Renal cortical epithelial cell (primary cell): ENCODE results near the gene KANTR. TPM values are rescaled to one million over a fixed set of nuclear protein-coding genes. Genes with fewer than 3 reads are reported as not detected.
"Not testable (repeated sequence)": the region's sequence is repeated elsewhere in the genome, so short reads cannot be mapped to it uniquely, and the experiment has no call there.

Experiments
- DNase-seq: peaks from one replicate; pipeline ENCODE4 v3.0.0-alpha.2; 2011; ENCODE audit warnings: low read depth
- total RNA-seq: library from RNA; depleted of rRNA; stranded (reverse); fragments of >200 nt; gene quantifications from 2 replicates; pipeline ENCODE4 v1.2.3, GENCODE V29; 2014

KANTR gene
- total RNA-seq, 1 donor from 2014 or later, result 9.2 TPM

DNA sequence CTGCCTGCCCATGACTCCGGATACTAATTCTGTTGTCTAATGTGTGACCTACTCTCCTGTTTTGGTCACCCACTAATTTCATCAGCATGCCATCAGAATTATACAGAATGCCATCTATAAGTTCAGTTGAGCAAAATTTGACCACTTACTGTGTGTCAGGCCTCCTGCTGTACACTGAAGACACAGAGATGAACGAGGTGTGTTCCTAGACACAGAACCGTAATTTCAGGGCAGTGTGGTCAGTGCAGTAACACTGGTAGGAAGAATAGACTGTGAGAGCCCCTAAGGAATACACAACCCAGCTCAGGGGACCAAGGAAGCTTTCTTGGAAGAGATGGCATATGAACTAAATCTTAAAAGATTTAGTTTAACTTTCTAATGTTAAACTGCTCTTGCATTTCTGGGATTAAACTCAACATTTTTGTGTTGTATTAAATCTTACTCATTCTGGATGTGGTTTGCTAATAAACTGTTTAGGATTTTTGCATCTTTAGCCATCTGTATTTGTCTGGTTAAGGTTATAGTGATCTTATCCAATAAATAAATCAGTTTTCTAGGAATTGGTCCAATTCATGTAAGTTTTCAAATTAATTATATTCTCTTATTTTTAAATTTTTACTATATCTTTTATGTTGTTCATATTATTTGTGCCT is 34.3 kb downstream of the KANTR start:
- DNase-seq, result no peak

DNA sequence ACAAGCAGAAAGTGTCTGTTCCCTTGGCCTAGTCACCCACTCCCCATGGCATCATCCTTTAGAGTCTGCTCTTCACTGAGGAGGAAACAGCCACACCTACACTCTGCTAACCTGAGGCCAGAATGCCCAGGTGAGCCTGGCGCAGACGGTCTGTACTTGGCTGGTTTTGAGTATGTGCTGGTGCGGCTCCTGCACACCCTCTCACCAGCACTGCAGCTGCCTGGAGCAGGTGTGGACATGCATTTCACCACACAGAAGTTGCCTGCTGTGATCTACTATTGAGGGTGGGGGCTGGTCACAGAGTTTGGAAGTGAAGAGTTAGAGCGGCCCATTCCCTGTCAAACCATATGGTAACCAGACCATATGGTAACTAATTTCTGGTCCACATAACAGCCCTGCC is 39.5 kb downstream of the KANTR start:
- no peak for DNase-seq

DNA sequence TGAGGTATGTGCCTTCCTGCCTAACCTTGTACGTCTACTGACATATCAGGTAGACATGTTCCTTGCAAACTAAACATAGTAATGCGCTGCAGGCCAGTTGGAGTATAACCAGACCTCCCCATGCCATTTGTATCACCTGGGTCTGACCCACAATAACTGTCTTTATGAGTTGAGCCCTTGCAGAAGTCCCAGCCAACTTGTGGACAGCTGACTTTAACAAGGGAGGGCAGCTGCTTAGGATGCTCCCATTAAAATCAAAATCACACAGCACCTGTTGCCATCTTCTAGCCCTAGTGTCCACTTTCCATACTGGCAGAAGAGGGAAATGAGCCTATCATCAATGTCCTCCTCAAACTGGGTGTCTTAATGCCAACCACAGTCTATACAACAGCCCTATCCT is 41.6 kb downstream of the KANTR start:
- no peak for DNase-seq

DNA sequence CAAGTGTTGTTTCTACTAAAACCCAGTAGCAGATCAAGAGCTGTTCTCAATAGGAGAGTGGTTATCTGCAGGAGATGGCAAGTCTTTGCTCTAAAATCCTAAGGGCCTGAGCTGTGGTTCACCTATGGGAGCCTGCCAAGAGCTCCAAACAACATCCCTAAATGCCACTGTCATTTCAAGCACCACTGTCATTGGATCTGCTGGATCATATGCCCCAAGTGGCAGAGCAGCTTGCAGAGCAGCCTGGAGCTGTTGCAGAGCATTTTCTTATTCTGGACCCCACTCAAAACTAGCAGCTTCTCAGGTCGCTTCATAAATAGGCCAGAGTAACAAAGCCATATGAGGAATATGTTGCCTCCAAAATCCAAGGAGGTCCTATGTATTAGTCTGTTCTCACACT is 59.6 kb downstream of the KANTR start:
- DNase-seq, result no peak

DNA sequence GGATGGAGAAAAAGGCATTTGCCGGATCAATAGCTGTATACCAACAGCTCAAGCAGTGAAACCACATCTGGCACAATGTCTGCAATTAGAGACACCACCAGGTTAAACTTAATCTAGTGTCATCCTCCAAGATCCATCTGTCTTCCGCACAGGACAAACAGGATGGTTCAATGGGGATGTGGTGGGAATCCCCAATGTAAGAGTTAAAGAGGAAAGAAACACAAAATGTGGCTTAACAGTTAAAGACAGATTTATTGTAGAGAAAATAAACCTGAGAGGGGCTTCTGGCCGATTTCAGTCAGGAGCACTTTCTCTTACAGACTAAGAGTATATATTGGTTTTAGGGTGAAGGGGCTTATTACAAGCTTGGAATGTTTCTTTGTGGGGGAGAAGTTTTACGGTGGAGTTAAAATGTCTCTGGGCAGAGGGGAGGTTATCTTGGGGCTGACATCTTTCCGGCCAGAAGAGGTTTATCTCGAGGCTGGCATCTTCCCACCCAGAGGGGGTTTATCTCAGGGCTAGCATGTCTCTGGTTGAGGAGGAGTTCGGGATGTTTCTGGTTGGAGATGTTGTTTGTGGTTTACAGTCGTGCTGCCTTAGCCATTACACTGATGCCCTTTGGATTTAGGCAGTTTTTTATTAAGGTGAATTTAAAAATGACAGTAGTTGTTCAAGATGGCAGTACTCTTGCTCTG is 61.7 kb downstream of the KANTR start:
- DNase-seq, result no peak

DNA sequence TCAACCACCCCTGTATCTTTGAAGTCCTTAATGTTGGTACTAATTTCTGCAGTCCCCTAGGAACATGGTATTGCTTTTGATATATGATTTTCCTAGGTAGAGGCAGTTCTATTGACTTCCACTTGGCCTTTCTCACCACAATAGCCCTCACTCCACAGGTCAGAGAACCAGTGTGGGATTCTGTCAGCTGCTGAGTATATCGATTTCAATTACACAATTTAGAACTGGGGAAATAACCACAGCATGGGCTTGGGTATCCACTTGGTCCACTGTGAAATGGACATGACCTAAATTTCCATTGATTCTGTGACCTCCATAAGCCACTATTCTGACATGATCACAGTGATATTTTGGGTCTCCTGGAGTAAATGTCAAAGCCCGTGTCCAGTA is 62.3 kb downstream of the KANTR start:
- DNase-seq, result no peak

DNA sequence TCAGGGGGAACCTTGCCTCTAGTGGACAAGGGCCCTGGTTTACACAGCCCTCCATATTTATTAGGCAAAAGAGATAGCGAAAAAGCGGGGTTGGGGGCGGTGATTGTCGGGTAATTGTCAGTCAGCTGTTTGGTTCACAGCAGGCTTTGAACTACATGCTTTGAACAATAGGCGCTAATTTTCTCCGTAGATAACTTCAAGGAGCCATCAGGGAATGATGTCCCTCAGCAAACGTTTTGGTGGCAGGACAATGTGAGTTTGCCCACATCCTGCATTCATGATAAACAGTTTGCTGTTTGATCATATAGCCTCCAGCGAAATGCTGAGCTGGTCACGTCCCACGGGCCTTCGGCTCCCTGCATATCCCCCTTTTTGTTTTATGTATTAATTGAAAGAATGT is 65.2 kb downstream of the KANTR start:
- no peak for DNase-seq

DNA sequence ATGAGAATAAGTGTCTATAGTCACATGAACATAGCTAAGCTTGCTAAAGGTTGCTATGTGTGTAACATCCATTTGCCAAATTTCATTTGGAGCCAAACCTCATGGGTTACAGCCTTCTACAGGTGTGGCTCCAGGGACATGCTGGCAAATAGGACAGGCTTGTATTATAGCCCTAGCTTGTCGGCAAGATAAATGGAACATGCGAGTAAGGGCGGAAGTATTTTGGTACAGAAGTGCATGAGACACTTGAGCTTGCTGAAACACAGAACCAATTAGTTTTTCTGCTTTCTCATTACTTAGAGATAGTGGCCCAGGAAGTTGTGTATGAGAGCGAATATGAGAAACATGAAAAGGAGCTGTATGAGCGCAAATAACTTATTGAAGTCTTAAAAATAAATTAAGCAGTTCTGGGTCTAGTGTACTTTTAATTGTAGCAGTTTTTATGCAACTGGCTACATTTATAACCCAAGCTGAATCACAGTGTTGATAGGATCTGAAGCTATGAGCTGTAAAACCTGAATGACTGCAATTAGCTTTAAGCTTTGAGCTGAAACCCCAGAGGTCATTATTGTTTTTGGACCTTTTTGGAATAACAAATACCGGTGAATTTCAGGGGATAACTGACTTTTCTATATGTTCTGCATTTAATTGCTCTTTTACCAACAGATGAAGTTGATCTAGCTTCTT is 66.5 kb downstream of the KANTR start:
- DNase-seq, result peak; percentile 0

DNA sequence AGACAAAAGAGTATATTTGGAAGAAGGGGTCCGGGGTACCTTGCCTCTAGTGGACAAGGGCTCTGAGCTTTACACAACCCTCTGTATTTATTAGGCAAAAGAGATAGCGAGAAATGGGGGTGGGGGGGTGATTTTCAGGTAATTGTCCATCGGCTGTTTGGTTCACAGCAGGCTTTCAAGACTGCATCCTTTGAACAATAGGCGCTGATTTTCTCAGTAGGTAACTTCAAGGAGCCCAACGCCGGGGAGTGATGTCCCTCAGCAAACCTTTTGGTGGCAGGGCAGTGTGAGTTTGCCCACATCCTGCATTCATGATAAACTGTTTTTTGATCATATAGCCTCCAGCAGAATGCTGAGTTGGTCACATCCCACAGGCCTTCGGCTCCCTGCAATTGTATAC is 69.5 kb downstream of the KANTR start:
- no peak for DNase-seq

DNA sequence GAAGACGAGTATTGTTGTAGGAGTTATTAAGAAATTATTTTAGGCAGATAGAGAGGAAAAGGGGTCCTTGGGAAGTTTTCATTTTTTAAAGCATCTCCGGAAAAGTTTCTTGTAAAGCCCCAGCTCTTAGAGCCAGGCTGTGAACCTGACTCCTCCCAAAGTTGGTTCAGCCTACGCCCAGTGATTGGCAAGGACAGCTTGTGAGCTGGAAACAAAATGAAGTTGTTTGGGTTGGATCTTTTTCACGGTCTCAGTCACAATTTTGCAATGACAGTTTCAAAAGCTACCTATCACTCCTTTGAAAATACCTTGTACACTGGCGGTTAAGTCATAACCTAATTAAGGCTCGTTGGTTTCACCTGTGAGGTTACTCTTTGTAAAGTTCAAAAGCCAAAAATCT is 70.6 kb downstream of the KANTR start:
- not testable (repeated sequence) for DNase-seq

DNA sequence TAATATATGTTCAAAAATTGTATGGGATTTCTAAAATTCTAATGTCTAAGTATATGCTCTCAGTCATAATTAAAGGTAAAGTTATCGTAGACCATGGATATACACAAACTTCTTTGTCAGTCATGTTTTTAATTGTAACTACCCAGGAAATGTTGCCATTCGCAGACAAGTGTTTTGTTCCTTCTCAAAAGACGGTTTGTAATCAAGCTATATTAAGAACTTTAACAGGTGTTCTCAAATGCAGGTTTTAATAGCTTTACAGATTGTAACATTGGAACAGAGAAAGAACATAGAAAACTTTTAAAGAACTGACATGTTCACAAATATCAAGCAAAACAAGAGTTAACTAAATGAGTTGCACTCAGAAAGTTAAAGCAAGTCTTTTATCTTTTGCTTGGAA is 72.2 kb downstream of the KANTR start:
- DNase-seq, result no peak

DNA sequence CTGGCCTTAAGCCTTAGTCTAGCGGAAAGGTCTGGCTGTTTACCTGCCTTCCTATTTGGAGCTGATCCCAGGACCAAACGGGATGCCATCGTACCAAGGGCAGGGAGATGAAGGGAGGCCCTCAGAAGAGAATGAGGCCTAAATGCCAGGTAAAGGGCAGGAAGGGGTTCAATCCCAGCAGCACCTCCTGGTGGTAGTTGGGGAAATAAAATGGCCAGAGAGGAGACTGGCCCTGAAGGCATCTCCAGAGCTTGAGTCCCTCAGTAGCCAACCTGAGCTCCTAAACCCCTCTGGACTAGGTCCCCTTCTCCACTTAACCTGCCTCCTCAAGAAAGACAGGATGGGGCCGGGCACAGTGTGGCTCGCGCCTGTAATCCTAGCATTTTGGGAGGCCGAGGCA is 77.4 kb downstream of the KANTR start:
- no peak for DNase-seq

Other genes with a start within 250 kb of the KANTR start
- not detected in 2 replicates for gene XAGE3, start 226.1 kb upstream of the KANTR start, total RNA-seq
- gene FAM156B, start 196.8 kb upstream of the KANTR start, total RNA-seq, result 13.7 and 14.8 TPM in 2 replicates
- 3.5 and 10.5 TPM in 2 replicates for gene FAM156A, start 135.6 kb upstream of the KANTR start, total RNA-seq
- 0.52 and 3.3 TPM in 2 replicates for gene GPR173, start 45.4 kb upstream of the KANTR start, total RNA-seq
- 3.3 and 7.9 TPM in 2 replicates for gene TSPYL2, start 11.8 kb upstream of the KANTR start, total RNA-seq
- gene KDM5C, start 131.1 kb downstream of the KANTR start, total RNA-seq, result 51.6 and 126 TPM in 2 replicates
- gene IQSEC2, start 187.4 kb downstream of the KANTR start, total RNA-seq, result 8.2 and 17.8 TPM in 2 replicates